GM12878 (cell line): ENCODE results near the gene SPATC1L. TPM values are rescaled to one million over a fixed set of nuclear protein-coding genes. Genes with fewer than 3 reads are reported as not detected.

Experiments
- ATAC-seq: fragments of 200-7000 bp; cut with Tn5 transposase; 3 replicates; pipeline ENCODE4 v1.9.1; 2020; ENCODE audit warnings: mild to moderate bottlenecking, moderate library complexity
- BruUV-seq: library from RNA; stranded (reverse); fragments of 400-500 nt; replicated peaks from 2 replicates; lab custom pipeline; 2021; lab: Mats Ljungman, UMichigan
- CTCF ChIA-PET: fragments of 300-600 bp; sonication (Branson Sonifier 250); formaldehyde crosslinking; extraction: SDS; loops from one replicate; lab custom pipeline; 2021; ENCODE audit warnings: inconsistent platforms; lab: Yijun Ruan, JAX
- POLR2A ChIA-PET: fragments of 350-600 bp; formaldehyde crosslinking; extraction: SDS; loops from one replicate; lab custom pipeline; 2021; ENCODE audit warnings: inconsistent platforms; lab: Charles Lee
- RAD21 ChIA-PET: fragments of 300-600 bp; sonication (Branson Sonifier 250); formaldehyde crosslinking; loops from one replicate; lab custom pipeline; 2023; ENCODE audit warnings: antibody characterized with exemption; ENCODE audit not compliant: unreplicated experiment; lab: Charles Lee
- SMC1A ChIA-PET: fragments of 300-600 bp; sonication (Branson Sonifier 250); formaldehyde crosslinking; loops from one replicate; lab custom pipeline; 2023; ENCODE audit not compliant: unreplicated experiment, uncharacterized antibody; lab: Charles Lee
- DNase-seq: peaks from one replicate; pipeline ENCODE4 v3.0.0-alpha.2; 2011; ENCODE audit warnings: low read depth, low spot score
- FAIRE-seq: peaks from 3 replicates; lab custom pipeline; 2011; peaks lifted over from hg19 to GRCh38; lab: Jason Lieb, UNC
- H2AFZ ChIP-seq: 2 replicates; pipeline ENCODE4 v1.6.0; 2011; ENCODE audit warnings: low read depth, low read length, control low read depth; ENCODE audit not compliant: control insufficient read depth
- H3K27ac ChIP-seq: 2 replicates; pipeline ENCODE4 v1.5.1; 2011; ENCODE audit warnings: control low read depth; ENCODE audit not compliant: control insufficient read depth, insufficient read depth
- H3K27me3 ChIP-seq, 2 experiments: replicated peaks in 1 of 2; 2 replicates each; pipeline versions ENCODE4 v1.6.0 to v1.6.1; 2011; ENCODE audit warnings: low read length in 1 of 2; ENCODE audit not compliant: control insufficient read depth in 2 of 2, insufficient read depth in 2 of 2
- H3K36me3 ChIP-seq, 2 experiments: 2 replicates each; pipeline ENCODE4 v1.5.1; 2011; ENCODE audit warnings: low read length in 1 of 2; ENCODE audit not compliant: control insufficient read depth in 2 of 2, insufficient read depth in 2 of 2
- H3K4me1 ChIP-seq: 2 replicates; pipeline ENCODE4 v1.6.1; 2011; ENCODE audit warnings: mild to moderate bottlenecking, low read length, moderate library complexity, mixed read lengths; ENCODE audit not compliant: control insufficient read depth, insufficient read depth
- H3K4me2 ChIP-seq: 2 replicates; pipeline ENCODE4 v1.6.0; 2011; ENCODE audit warnings: control low read depth; ENCODE audit not compliant: control insufficient read depth, insufficient read depth
- H3K4me3 ChIP-seq: fragments of 200-600 bp; sonication (generic); 2 replicates; pipeline ENCODE4 v1.5.1; 2016
- H3K79me2 ChIP-seq: 2 replicates; pipeline ENCODE4 v1.6.0; 2011; ENCODE audit warnings: low read length; ENCODE audit not compliant: control insufficient read depth, insufficient read depth
- H3K9ac ChIP-seq: 2 replicates; pipeline ENCODE4 v1.8.0; 2011; ENCODE audit warnings: low read length, control low read depth, mixed read lengths; ENCODE audit not compliant: control insufficient read depth, insufficient read depth
- H3K9me3 ChIP-seq: replicated peaks from 3 replicates; pipeline ENCODE4 v1.5.1; 2011; ENCODE audit warnings: mild to moderate bottlenecking, low read length; ENCODE audit not compliant: control insufficient read depth, insufficient read depth
- H4K20me1 ChIP-seq: 2 replicates; pipeline ENCODE4 v1.6.0; 2011; ENCODE audit not compliant: control insufficient read depth, insufficient read depth
- CREB1 ChIP-seq: IDR thresholded peaks from 2 replicates; pipeline ENCODE4 v1.6.1; 2012; ENCODE audit warnings: low read depth, mild to moderate bottlenecking, inconsistent platforms
- HDAC2 ChIP-seq: fragments of 200-600 bp; sonication (generic); IDR thresholded peaks from 2 replicates; pipeline ENCODE4 v1.6.1; 2017
- PBX3 ChIP-seq: IDR thresholded peaks from 2 replicates; pipeline ENCODE4 v1.6.1; 2011; ENCODE audit warnings: mild to moderate bottlenecking, low read depth, low read length, moderate library complexity; ENCODE audit not compliant: insufficient replicate concordance
- WGBS: methylation state at CpG from one replicate; pipeline ENCODE4 v1.1.6; 2016; ENCODE audit warnings: low lambda C conversion rate; ENCODE audit not compliant: insufficient replicate concordance, insufficient coverage; ENCODE audit errors: missing lambda C conversion rate; 5-methylcytosine and 5-hydroxymethylcytosine counted together
- in situ Hi-C: fragments of 300-500 bp; cut with MboI; formaldehyde crosslinking; loops from 9 replicates; pipeline ENCODE4 v1.14.3; 2018; ENCODE audit warnings: mixed read lengths
- intact Hi-C: fragments of 100-400 bp; cut with micrococcal nuclease; formaldehyde crosslinking; loops from one replicate; pipeline ENCODE4 v1.14.2; 2022; ENCODE audit not compliant: unreplicated experiment
- polyA plus RNA-seq, 11 experiments: library from polyadenylated mRNA; depleted of rRNA in 4 of 11; unstranded in 6 of 11; stranded (reverse) in 5 of 11; fragments of >200 nt; fragmentation: Nextera tagmentation in 4 of 11; fragmentation: Illumina TruSeq in 1 of 11; extraction: Ambion mirVana in 4 of 11; extraction: Trizol in 1 of 11; gene quantifications; 1 replicate in 1 of 11; 2 replicates in 10 of 11; pipeline versions ENCODE4 v1.2.1 to v1.2.3, GENCODE V29; 2011 to 2016; ENCODE audit warnings: inconsistent platforms in 2 of 11, missing spikeins in 2 of 11, low read depth in 1 of 11
- total RNA-seq, 4 experiments: library from RNA; depleted of rRNA in 3 of 4; stranded (reverse); fragments of >200 nt in 3 of 4; fragmentation: Illumina TruSeq in 1 of 4; extraction: Trizol in 1 of 4; gene quantifications; 2 replicates each; pipeline versions ENCODE4 v1.2.1 to v1.2.3, GENCODE V29; 2013 to 2021

Gene SPATC1L
- total and polyA plus RNA-seq, 10 of the 15 experiments (the other 5 are each of a cell fraction or from before 2014, with no cell fraction given): 1.4 to 16.0 (median 7.0) TPM; not detected in 2

GRCh38 chr21:46156378-46156645 is 27.9 kb downstream of the SPATC1L start (continued):
- TF ChIP-seq HDAC2: no peak
- no peak for TF ChIP-seq PBX3

GRCh38 chr21:46155514-46156377 is 28.5 kb downstream of the SPATC1L start, which contains the start of gene FTCD:
TSS of gene FTCD (minus strand) at chr21:46155579. CDS start at chr21:46155523, 56 bp downstream.
- Histone ChIP-seq H3K9me3 (no peaks in the 10 kb centered on the region), H3K27me3 (no peaks in the 10 kb centered on the region), H3K36me3 (no peaks in the 10 kb centered on the region)
- DNase-seq: no peak
- TF ChIP-seq CREB1: no peak
- TF ChIP-seq, all 136 proteins: peak for 0
- SMC1A ChIA-PET: no interaction called here
- CTCF ChIA-PET: no interaction called here
- no peak within 1 kb of the TSS for H2AFZ ChIP-seq
- H3K79me2 ChIP-seq: no peaks in the 10 kb centered on the region
- POLR2A ChIA-PET: no interaction called here
- H3K9ac ChIP-seq: no peak within 1 kb of the TSS
- RAD21 ChIA-PET: no interaction called here
- H4K20me1 ChIP-seq: no peaks in the 10 kb centered on the region
- in situ Hi-C loops: no loop called here
- BruUV-seq: no TSS peak
- no peak within 1 kb of the TSS for H3K4me3 ChIP-seq
- no peak within 1 kb of the TSS for H3K4me2 ChIP-seq
- FAIRE-seq (no peak), ATAC-seq (no peak)
- intact Hi-C loops: no loop called here
- no peak within 1 kb of the TSS for H3K27ac ChIP-seq
- H3K4me1 ChIP-seq: no peaks in the 10 kb centered on the region
- 74% methylated on average over 32 of the region's 34 CpGs for WGBS
